CD4-positive, alpha-beta T cell treated with Interleukin-21 for 1 hour (primary cell): ENCODE measurements around the gene SHPK.
A peak's percentile ranks its signal among the peaks of the same experiment; 100 is the strongest.

ENCODE experiments used
- DNase-seq: peaks from one replicate; pipeline ENCODE4 v3.0.0-alpha.2; 2020

Gene SHPK

DNA sequence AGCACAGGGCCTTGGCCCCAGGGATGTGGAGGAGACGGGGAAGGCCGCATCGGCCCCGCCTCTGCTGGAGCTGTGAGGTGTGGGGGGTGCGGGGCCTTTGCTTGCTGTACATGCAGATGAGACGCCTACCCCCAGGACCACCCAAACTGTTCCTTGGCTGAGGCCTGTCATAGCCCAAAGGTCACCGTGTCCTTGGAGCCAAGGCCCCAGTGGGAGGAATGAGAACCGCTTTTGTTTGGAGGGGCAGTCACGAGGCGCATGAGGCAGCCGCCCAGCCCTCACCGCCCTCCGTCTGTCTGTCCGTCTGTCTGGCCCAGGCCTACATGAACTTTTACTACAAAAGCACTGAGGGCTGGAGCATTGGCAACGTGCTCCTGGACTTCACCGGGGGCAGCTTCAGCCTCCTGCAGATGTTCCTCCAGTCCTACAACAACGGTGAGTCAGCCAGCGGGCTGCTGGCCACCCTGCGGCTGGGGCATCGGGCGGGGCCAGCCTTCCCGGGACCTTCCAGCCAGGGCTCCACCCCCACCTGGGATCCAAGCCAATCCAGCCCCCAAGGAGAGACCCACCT is 23.6 kb upstream of the SHPK start:
- no peak for DNase-seq

DNA sequence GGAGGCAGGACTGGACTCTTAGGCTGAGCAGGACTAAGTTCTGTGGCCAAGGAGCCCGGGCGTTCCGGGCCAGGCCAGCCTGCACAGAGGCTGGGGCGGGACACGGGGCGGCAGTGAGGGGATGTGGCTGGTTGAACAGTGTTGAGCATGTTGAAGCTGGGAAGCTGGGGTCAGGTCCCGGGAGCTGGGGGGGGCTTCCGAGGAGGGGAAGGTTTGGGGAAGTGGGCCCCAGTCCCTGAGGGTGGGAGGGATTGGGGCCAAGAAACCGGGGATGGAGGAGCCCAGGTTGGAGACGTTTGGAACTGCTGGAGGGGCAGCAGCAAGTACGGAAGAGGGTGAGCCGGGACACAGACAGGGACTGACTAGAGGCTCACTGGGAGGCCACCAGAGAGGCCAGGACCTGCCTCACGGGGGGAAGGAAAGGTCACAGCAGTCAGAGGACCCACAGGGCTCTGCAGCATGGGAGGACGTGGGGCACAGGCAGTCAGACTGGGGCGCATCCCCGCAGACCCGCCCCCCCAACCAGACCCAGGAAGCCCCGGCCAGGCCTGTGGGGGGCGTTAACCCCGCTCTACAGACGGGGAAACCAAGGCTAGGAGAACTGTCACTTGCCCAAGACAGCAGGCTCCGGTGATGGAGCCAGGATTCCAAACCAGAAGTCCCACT is 22.9 kb upstream of the SHPK start:
- no peak for DNase-seq

DNA sequence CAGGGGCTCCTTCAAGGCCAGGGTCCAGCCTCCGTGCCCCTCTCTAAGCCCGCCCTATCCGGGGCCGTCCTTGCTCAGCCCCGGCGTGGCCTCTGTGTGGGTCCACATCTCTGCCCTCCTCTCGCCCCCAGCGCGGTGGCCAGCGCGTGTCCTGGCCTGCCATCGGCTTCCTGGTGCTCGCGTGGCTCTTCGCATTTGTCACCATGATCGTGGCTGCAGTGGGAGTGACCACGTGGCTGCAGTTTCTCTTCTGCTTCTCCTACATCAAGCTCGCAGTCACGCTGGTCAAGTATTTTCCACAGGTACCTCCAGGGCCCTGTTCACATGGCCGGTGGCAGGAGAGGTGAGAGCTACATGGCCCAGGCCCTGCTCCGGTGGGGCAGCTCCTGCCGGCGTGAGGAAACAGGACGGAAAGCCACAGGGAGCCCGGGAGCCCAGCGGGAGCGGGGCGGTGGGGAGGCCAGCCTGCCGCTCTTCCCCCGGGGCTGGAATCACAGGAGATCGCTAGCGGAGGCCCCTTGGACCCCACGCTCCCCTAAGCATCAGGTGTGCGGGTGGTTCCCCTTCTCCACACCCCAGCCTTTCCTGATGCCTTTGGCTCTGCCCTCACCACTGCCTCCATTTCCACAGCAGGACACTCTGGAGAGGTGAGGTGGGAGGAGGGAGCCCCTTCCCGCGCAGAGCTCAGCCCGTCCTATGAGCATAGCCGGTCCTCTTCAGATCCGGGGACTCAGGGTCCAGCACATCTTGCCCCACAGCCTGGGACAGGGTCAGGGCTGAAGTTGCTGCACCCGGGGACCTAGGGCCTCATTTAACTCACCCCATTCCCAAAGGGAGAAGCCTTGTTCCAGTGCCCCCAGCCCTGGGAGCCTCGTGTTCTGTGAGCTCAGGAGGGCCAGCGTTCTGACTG is 22.1 kb upstream of the SHPK start:
- DNase-seq, result no peak

GRCh38 chr17:3657588-3657869 is 21.5 kb upstream of the SHPK start:
- no peak for DNase-seq

DNA sequence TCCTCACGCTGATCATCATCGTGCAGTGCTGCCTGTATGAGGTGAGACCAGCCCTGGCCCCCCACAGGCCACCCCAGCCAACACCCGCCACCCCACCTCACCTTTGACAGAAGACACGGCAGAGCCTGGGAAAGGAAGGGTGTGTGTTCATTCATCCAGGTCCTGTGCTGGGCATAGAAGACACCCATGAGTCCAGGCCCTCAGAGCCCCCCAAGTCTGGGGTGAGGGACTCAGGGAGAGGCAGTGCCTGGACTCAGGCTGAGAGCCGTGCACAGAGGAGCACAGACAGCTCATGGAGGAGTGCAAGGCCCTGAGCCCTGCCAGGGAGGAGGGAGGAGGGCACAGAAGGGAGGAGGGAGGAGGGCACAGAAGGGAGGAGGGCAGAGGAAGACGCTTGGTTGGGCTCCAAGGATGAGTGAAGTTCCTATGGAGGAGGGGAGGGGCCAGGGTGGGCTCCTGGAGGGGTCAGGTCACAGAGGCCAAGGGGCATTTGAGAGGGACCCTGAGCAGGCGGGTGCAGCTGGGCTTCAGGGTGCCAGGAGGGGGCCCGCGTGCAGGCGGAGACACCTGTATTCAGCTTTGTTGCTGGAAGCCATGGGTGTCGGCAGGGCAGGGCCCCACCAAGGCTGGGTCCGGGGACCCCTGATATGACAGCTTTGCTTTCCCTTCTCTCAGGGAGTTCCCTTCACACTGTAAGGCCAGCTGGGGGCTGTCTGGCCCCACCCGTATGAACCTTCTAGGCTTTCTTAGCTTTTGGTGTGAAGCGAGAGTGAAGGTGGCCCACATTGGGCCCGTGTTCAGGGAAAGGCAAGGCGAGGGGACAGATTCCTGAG is 20.9 kb upstream of the SHPK start:
- no peak for DNase-seq

- no peak for DNase-seq
Measured at GRCh38 chr17:3656353-3656752, 20.3 kb upstream of the SHPK start.

- DNase-seq, result no peak
Measured at GRCh38 chr17:3655766-3656165, 19.7 kb upstream of the SHPK start.

DNA sequence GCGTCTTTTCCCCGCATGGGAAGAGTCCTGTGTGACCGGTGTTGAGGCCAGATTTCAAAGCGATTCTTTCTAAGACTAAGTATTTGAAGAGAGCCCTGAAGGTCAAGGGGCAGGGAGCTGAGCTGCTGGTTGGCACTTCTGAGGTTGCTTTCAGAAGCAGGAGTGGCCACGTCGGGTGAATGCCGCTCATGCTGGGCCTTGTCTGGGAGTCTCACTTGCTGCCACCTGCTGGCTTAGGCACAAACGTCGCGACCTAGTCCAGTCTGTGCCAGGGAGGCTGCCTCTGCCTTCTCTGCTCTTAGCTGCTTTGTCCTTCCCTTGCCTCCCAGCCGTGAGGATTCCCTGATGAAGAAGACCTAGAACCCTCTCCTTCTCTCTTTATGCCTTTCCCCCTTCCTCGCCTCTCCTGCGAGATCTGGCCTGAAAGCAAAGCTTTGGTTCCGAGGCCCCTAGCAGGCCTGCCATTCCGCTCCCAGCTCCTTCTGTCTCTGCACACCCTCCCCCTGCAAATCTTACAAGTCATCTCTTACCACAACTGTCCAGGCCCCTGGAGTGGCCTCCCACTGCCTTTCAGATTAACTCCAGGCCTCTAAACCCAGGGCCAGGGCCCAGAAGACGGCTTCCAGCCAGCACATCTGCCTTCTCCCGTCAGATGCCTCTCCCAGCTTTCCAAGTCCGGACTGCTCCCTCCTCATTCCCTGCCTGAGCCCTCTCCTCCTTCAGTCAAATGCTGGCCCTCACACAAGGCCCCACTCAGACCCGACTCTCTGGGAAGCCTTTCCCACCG is 11.9 kb upstream of the SHPK start:
- DNase-seq, result peak; percentile 29

- no peak for DNase-seq
Measured at GRCh38 chr17:3647251-3647650, 11.2 kb upstream of the SHPK start.

- DNase-seq, result no peak
Measured at GRCh38 chr17:3645310-3645709, 9.3 kb upstream of the SHPK start.

GRCh38 chr17:3643889-3644349 is 7.9 kb upstream of the SHPK start:
- no peak for DNase-seq

GRCh38 chr17:3641717-3642486 is 5.9 kb upstream of the SHPK start:
- no peak for DNase-seq

GRCh38 chr17:3641014-3641413 is 5.0 kb upstream of the SHPK start:
- no peak for DNase-seq

GRCh38 chr17:3639981-3640596 is 4.0 kb upstream of the SHPK start:
- DNase-seq, result no peak

GRCh38 chr17:3636908-3637373 is 891 bp upstream of the SHPK start:
- DNase-seq, result no peak

DNA sequence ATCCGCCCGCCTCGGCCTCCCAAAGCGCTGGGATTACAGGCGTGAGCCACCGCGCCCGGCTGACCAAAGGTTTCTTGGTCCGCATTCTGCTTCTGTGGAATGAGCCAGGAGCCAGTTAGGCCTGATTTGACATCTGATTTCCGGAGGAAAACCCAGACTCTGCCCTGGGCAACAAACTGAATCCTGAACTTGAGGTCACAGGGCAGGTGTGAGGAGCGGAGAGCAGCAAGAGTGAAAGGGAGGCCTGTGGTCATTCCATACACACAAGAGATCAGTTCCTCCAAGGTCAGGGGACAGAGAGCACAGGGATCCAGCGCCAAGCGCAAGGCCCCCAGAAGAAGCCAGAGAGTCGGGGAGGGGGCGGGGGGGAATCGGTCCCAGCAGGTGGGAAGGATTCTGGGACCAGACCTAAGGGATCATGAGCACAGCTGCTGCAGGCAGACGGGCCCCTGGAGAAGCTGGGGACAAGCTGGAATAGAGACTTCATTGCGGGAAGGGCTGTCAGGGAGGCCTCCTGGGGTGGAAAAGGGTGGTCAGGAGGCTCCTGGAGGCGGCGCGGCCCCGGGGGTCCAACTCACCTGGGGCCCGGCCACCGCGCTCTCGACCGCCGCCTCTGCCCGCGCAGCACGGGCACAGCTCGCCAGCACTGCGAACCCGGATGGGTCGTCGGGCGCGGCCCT is 436 bp downstream of the SHPK start:
- no peak for DNase-seq

GRCh38 chr17:3632287-3632686 is 3.8 kb downstream of the SHPK start:
- DNase-seq, result no peak

DNA sequence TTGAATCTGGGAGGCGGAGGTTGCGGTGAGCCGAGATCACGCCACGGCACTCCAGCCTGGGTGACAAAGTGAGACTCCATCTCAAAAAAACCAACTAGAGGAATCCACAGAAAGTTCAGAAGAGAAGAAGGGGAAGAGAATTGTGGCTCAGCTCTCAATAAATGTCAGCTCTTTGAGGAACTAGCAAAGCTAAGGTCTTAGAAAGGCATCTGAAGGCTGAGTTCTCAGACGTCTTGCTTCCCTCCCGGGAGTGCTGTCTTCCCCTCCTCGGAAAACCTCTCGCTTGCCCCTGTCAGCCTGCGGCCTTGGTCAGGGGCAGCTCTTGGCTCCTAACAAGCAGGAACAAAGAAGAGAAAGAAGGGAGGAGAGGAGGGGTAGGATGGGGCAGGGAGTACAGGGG is 5.3 kb downstream of the SHPK start:
- no peak for DNase-seq

GRCh38 chr17:3627769-3628167 is 8.3 kb downstream of the SHPK start:
- DNase-seq, result no peak
